AG09319 (cell line): ENCODE data around the gene ADH1B.

ENCODE experiments used
- DNase-seq: peaks from one replicate; pipeline ENCODE4 v3.0.0-alpha.2; 2010; ENCODE audit warnings: low read depth; ENCODE audit errors: extremely low read depth
- CTCF ChIP-seq: IDR thresholded peaks from 2 replicates; pipeline ENCODE4 v1.5.1; 2011; ENCODE audit warnings: low read depth, mild to moderate bottlenecking, inconsistent platforms, low read length, moderate library complexity

The ADH1B gene

GRCh38 chr4:99276417-99276816 lies 44.8 kb downstream of the ADH1B start:
- no peak for TF ChIP-seq CTCF
- DNase-seq: no peak

GRCh38 chr4:99275885-99276284 lies 45.3 kb downstream of the ADH1B start:
- no peak for TF ChIP-seq CTCF
- no peak for DNase-seq

- no peak for TF ChIP-seq CTCF
- no peak for DNase-seq
Observed at GRCh38 chr4:99275050-99275449, 46.2 kb downstream of the ADH1B start.

GRCh38 chr4:99273704-99274103 lies 47.5 kb downstream of the ADH1B start:
- no peak for DNase-seq
- TF ChIP-seq CTCF: no peak

GRCh38 chr4:99264927-99265326 lies 56.3 kb downstream of the ADH1B start:
- TF ChIP-seq CTCF: no peak
- DNase-seq: no peak
